IMR-90 (cell line): Measurements from ENCODE around the gene NCS1. TPM values are rescaled to one million over a fixed set of nuclear protein-coding genes. Genes with fewer than 3 reads are reported as not detected.

Experiments used
- ATAC-seq: fragments of 200-7000 bp; cut with Tn5 transposase; 2 replicates; pipeline ENCODE4 v1.9.1; 2020; ENCODE audit warnings: low read depth, mild to moderate bottlenecking, moderate library complexity
- BruUV-seq: library from RNA; stranded (reverse); fragments of 400-500 nt; replicated peaks from 2 replicates; lab custom pipeline; 2021; lab: Mats Ljungman, UMichigan
- CTCF ChIA-PET: fragments of 300-600 bp; formaldehyde crosslinking; extraction: SDS; loops from one replicate; lab custom pipeline; 2021; ENCODE audit warnings: antibody characterized with exemption; lab: Yijun Ruan, JAX
- POLR2A ChIA-PET: fragments of 300-600 bp; sonication (Branson Sonifier 250); formaldehyde crosslinking; loops from one replicate; lab custom pipeline; 2022; ENCODE audit warnings: antibody characterized with exemption; ENCODE audit not compliant: unreplicated experiment; lab: Charles Lee
- DNase-seq: peaks from one replicate; pipeline ENCODE4 v3.0.0; 2013
- H2AFZ ChIP-seq: replicated peaks from 2 replicates; pipeline ENCODE3; 2013; ENCODE audit warnings: low read length, mild to moderate bottlenecking; ENCODE audit not compliant: poor library complexity
- H2AK5ac ChIP-seq: 2 replicates; pipeline ENCODE4 v1.6.1; 2013; ENCODE audit warnings: low read depth, low read length, inconsistent platforms
- H2AK9ac ChIP-seq: replicated peaks from 2 replicates; pipeline ENCODE3; 2013; ENCODE audit warnings: mild to moderate bottlenecking, low read depth, low read length, moderate library complexity; ENCODE audit not compliant: poor library complexity
- H2BK120ac ChIP-seq: 2 replicates; pipeline ENCODE4 v1.6.1; 2013; ENCODE audit warnings: low read depth, low read length, inconsistent platforms
- H2BK15ac ChIP-seq: 3 replicates; pipeline ENCODE4 v1.6.1; 2013; ENCODE audit warnings: low read depth, low read length, inconsistent platforms
- H2BK20ac ChIP-seq: 2 replicates; pipeline ENCODE4 v1.6.1; 2013; ENCODE audit warnings: low read depth, mild to moderate bottlenecking, inconsistent platforms, low read length, moderate library complexity
- H2BK5ac ChIP-seq: 2 replicates; pipeline ENCODE4 v1.6.1; 2013; ENCODE audit warnings: mild to moderate bottlenecking, low read depth, low read length, inconsistent platforms; ENCODE audit not compliant: poor library complexity, severe bottlenecking
- H3K14ac ChIP-seq: replicated peaks from 2 replicates; pipeline ENCODE4 v1.6.1; 2013; ENCODE audit warnings: low read depth, low read length, inconsistent platforms
- H3K18ac ChIP-seq: 2 replicates; pipeline ENCODE4 v1.6.1; 2013; ENCODE audit warnings: low read depth, low read length, control low read depth
- H3K23ac ChIP-seq: 2 replicates; pipeline ENCODE4 v1.6.1; 2013; ENCODE audit warnings: low read depth, low read length, inconsistent platforms
- H3K27ac ChIP-seq: 2 replicates; pipeline ENCODE4 v1.5.1; 2013; ENCODE audit warnings: mild to moderate bottlenecking, control low read depth, low read length; ENCODE audit not compliant: insufficient read depth
- H3K27me3 ChIP-seq: 2 replicates; pipeline ENCODE4 v1.6.1; 2013; ENCODE audit warnings: low read length; ENCODE audit not compliant: control insufficient read depth, insufficient read depth
- H3K36me3 ChIP-seq: 2 replicates; pipeline ENCODE4 v1.6.1; 2013; ENCODE audit warnings: low read length, mixed read lengths; ENCODE audit not compliant: control insufficient read depth, insufficient read depth
- H3K4ac ChIP-seq: 2 replicates; pipeline ENCODE4 v1.6.1; 2013; ENCODE audit warnings: low read depth, low read length, inconsistent platforms
- H3K4me1 ChIP-seq: 2 replicates; pipeline ENCODE4 v1.6.1; 2013; ENCODE audit warnings: low read length, mixed read lengths; ENCODE audit not compliant: control insufficient read depth, insufficient read depth
- H3K4me2 ChIP-seq: 2 replicates; pipeline ENCODE4 v1.6.1; 2013; ENCODE audit warnings: low read depth, mild to moderate bottlenecking, control low read depth, low read length, moderate library complexity
- H3K4me3 ChIP-seq: 2 replicates; pipeline ENCODE4 v1.5.1; 2013; ENCODE audit warnings: low read depth, mild to moderate bottlenecking, control low read depth, low read length, moderate library complexity; ENCODE audit not compliant: insufficient read depth
- H3K56ac ChIP-seq: 2 replicates; pipeline ENCODE4 v1.6.1; 2013; ENCODE audit warnings: low read length, inconsistent platforms; ENCODE audit not compliant: insufficient read depth; ENCODE audit errors: extremely low read depth
- H3K79me1 ChIP-seq, 2 experiments: 2 replicates each; pipeline ENCODE4 v1.6.1; 2013; ENCODE audit warnings: low read length in 2 of 2, inconsistent platforms in 1 of 2, low read depth in 1 of 2
- H3K9ac ChIP-seq: 2 replicates; pipeline ENCODE4 v1.6.1; 2013; ENCODE audit warnings: low read depth, low read length, control low read depth
- H3K9me1 ChIP-seq: 2 replicates; pipeline ENCODE4 v1.6.1; 2013; ENCODE audit warnings: low read length, inconsistent platforms; ENCODE audit not compliant: insufficient read depth
- H3K9me3 ChIP-seq: 2 replicates; pipeline ENCODE4 v1.6.1; 2013; ENCODE audit warnings: low read length; ENCODE audit not compliant: control insufficient read depth, insufficient read depth
- H4K20me1 ChIP-seq: 2 replicates; pipeline ENCODE4 v1.6.1; 2013; ENCODE audit warnings: low read length, inconsistent platforms; ENCODE audit not compliant: insufficient read depth
- H4K5ac ChIP-seq: 2 replicates; pipeline ENCODE4 v1.6.1; 2013; ENCODE audit warnings: mild to moderate bottlenecking, low read depth, low read length, control low read depth
- H4K8ac ChIP-seq, 2 experiments: 2 replicates each; pipeline ENCODE4 v1.6.1; 2013; ENCODE audit warnings: low read depth in 2 of 2, low read length in 2 of 2, control low read depth in 1 of 2, inconsistent platforms in 1 of 2
- H4K91ac ChIP-seq: 2 replicates; pipeline ENCODE4 v1.6.1; 2013; ENCODE audit warnings: low read depth, low read length, inconsistent platforms; ENCODE audit not compliant: insufficient read depth
- CEBPB ChIP-seq: IDR thresholded peaks from 2 replicates; pipeline ENCODE4 v1.6.1; 2012; ENCODE audit warnings: low read depth, low read length, improper control_type of control experiment
- WGBS, 2 experiments: methylation state at CpG; one replicate each; pipeline versions ENCODE4 v1.1.5 to v1.1.7; 2013; ENCODE audit warnings: missing lambda C conversion rate in 2 of 2; ENCODE audit not compliant: insufficient read length in 1 of 2; ENCODE audit errors: extremely low coverage in 2 of 2; 5-methylcytosine and 5-hydroxymethylcytosine counted together
- dilution Hi-C: fragments of 300-500 bp; cut with HindIII; formaldehyde crosslinking; loops from one replicate; pipeline ENCODE4 v1.14.3; 2018; ENCODE audit warnings: low sequenced_read_pairs; ENCODE audit not compliant: unreplicated experiment
- in situ Hi-C: fragments of 300-500 bp; cut with MboI; formaldehyde crosslinking; loops from 3 replicates; pipeline ENCODE4 v1.14.3; 2019; ENCODE audit warnings: low sequenced_read_pairs, inconsistent platforms, mixed read lengths
- intact Hi-C: fragments of 100-400 bp; cut with micrococcal nuclease; formaldehyde crosslinking; loops from 2 replicates; pipeline ENCODE4 v1.10.0; 2022
- polyA plus RNA-seq, 3 experiments: library from polyadenylated mRNA; depleted of rRNA; stranded (reverse); fragments of >200 nt; gene quantifications; 2 replicates each; pipeline ENCODE4 v1.2.3, GENCODE V29; 2012; ENCODE audit warnings: low replicate concordance in 1 of 3
- total RNA-seq: library from RNA; depleted of rRNA; stranded (reverse); fragments of >200 nt; gene quantifications from 2 replicates; pipeline ENCODE4 v1.2.3, GENCODE V29; 2012
- TF ChIP-seq, protein P1 (sequence below): fragments of 150-350 bp; IDR thresholded peaks from 2 replicates; pipeline ENCODE4 v1.6.1; 2016; ENCODE audit warnings: low read depth, mild to moderate bottlenecking, low read length, moderate library complexity, borderline replicate concordance

NCS1 gene
- total and polyA plus RNA-seq, 2 of the 4 experiments (the other 2 are of a cell fraction), result 41.0 to 60.5 TPM

GRCh38 chr9:130260816-130261765, 88.9 kb downstream of the NCS1 start (continued):
- TF ChIP-seq, protein P1, sequence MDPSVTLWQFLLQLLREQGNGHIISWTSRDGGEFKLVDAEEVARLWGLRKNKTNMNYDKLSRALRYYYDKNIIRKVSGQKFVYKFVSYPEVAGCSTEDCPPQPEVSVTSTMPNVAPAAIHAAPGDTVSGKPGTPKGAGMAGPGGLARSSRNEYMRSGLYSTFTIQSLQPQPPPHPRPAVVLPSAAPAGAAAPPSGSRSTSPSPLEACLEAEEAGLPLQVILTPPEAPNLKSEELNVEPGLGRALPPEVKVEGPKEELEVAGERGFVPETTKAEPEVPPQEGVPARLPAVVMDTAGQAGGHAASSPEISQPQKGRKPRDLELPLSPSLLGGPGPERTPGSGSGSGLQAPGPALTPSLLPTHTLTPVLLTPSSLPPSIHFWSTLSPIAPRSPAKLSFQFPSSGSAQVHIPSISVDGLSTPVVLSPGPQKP, result no peak

DNA sequence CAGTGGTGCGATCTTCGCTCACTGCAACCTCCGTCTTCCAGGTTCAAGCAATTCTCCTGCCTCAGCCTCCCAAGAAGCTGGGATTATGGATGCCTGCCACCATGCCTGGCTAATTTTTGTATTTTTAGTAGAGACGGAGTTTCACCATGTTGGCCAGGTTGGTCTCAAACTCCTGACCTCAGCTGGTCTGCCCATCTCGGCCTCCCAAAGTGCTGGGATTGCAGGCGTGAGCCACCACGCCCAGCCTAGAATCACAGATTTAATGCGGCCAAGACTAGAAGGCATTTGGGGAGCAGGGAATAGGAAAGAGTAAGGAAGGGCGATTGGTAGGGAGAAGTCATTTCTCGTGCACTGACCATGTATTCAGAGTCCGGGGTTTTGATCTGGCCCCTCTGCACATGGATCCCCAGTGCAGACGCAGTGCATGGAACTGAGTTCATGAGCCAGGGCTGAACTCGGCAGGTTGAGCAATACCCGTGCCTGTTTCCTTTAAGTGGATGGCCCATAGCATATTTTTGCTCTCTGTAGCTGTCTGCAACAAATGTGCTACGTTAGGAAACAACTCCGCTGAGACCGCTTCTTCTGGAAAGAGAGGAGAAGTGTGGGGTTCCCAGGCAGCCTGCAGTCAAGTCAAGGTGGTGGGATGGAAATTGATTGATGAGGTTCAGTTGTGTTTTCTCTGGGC, 90.0 kb downstream of the NCS1 start:
- H3K27me3 ChIP-seq, result peaks cover 72% of the 10 kb centered on the region
- WGBS, 2 experiments, result 48% methylated on average over 7 of the region's 17 CpGs; no CpG with 5 or more reads in 1 of the 2 experiments
- H2BK120ac ChIP-seq, result no peak overlapping the region
- H4K91ac ChIP-seq, result no peak overlapping the region
- ChIA-PET POLR2A (no interaction called here), CTCF (no interaction called here)
- no peak overlapping the region for H3K27ac ChIP-seq
- H3K9me3 ChIP-seq, result peaks cover 15% of the 10 kb centered on the region
- TF ChIP-seq CEBPB, result no peak
- in situ Hi-C loops, result no loop called here
- DNase-seq (no peak), ATAC-seq (no peak)
- no peak overlapping the region for H4K8ac ChIP-seq
- no peak overlapping the region for H2AK9ac ChIP-seq
- no peak overlapping the region for H2AFZ ChIP-seq
- no peak overlapping the region for H3K4me2 ChIP-seq
- no peaks in the 10 kb centered on the region for H3K9me1 ChIP-seq
- H3K79me1 ChIP-seq, result no peaks in the 10 kb centered on the region
- no TSS peak for BruUV-seq
- no peak overlapping the region for H3K4me3 ChIP-seq
- dilution Hi-C loops, result no loop called here
- no peak overlapping the region for H3K4ac ChIP-seq
- H3K56ac ChIP-seq, result no peak overlapping the region
- H3K4me1 ChIP-seq, result peaks cover 4% of the 10 kb centered on the region; the same call in 1 of the 2 replicates
- H3K36me3 ChIP-seq, result no peaks in the 10 kb centered on the region
- no peak overlapping the region for H2BK20ac ChIP-seq
- H3K14ac ChIP-seq, result no peak overlapping the region
- H2AK5ac ChIP-seq, result no peak overlapping the region
- H4K5ac ChIP-seq, result no peak overlapping the region
- no peaks in the 10 kb centered on the region for H4K20me1 ChIP-seq
- no peak overlapping the region for H3K23ac ChIP-seq
- no peak overlapping the region for H2BK5ac ChIP-seq
- no peak overlapping the region for H3K18ac ChIP-seq
- intact Hi-C loops, result no loop called here
- no peak overlapping the region for H2BK15ac ChIP-seq
- no peak overlapping the region for H3K9ac ChIP-seq
